Brain microvascular endothelial cell (primary cell): ENCODE measurements around the gene FAM131C.

ENCODE experiments used
- DNase-seq: peaks from one replicate; pipeline ENCODE4 v3.0.0-alpha.2; 2020
- H3K27ac ChIP-seq: fragments of 250-450 bp; sonication (Bioruptor Pico); 2 replicates; pipeline ENCODE4 v1.5.1; 2020; ENCODE audit warnings: mild to moderate bottlenecking, moderate library complexity
- H3K27me3 ChIP-seq: fragments of 250-450 bp; sonication (Bioruptor Pico); replicated peaks from 2 replicates; pipeline ENCODE4 v1.5.1; 2020; ENCODE audit warnings: mild to moderate bottlenecking
- H3K36me3 ChIP-seq: fragments of 250-450 bp; sonication (Bioruptor Pico); replicated peaks from 2 replicates; pipeline ENCODE4 v1.5.1; 2020; ENCODE audit warnings: mild to moderate bottlenecking
- H3K4me3 ChIP-seq: 2 replicates; pipeline ENCODE4 v1.5.1; 2011; ENCODE audit warnings: low read depth, mild to moderate bottlenecking, control low read depth, low read length, moderate library complexity
- CTCF ChIP-seq: IDR thresholded peaks from 2 replicates; pipeline ENCODE4 v1.5.1; 2011; ENCODE audit warnings: low read depth, mild to moderate bottlenecking, moderate library complexity, low read length, control low read depth, inconsistent platforms; ENCODE audit errors: missing control alignments
- in situ Hi-C: cut with HindIII; loops from 2 replicates; pipeline ENCODE4 v1.10.0; 2017; ENCODE audit warnings: low sequenced_read_pairs, low pct_ligation_motif_present

The FAM131C gene

GRCh38 chr1:16094453-16095158 lies 21.2 kb upstream of the FAM131C start:
- no peaks in the 10 kb centered on the region for H3K36me3 ChIP-seq
- in situ Hi-C loops: no loop called here
- H3K27ac ChIP-seq: no peak overlapping the region
- TF ChIP-seq CTCF: no peak
- H3K27me3 ChIP-seq: no peaks in the 10 kb centered on the region
- H3K4me3 ChIP-seq: no peak overlapping the region
- no peak for DNase-seq

- Histone ChIP-seq H3K4me3 (no peak overlapping the region), H3K36me3 (no peaks in the 10 kb centered on the region), H3K27ac (no peak overlapping the region), H3K27me3 (no peaks in the 10 kb centered on the region)
- in situ Hi-C loops: no loop called here
- TF ChIP-seq CTCF: no peak
- no peak for DNase-seq
Measured at GRCh38 chr1:16093611-16094010, 20.2 kb upstream of the FAM131C start.

GRCh38 chr1:16092923-16093511 lies 19.6 kb upstream of the FAM131C start:
- no peaks in the 10 kb centered on the region for H3K36me3 ChIP-seq
- in situ Hi-C loops: no loop called here
- no peak for TF ChIP-seq CTCF

GRCh38 chr1:16092097-16092922 lies 18.9 kb upstream of the FAM131C start:
- TF ChIP-seq CTCF: no peak
- H3K27ac ChIP-seq: no peak overlapping the region
- no peak overlapping the region for H3K4me3 ChIP-seq
- in situ Hi-C loops: no loop called here
- DNase-seq: no peak
- no peaks in the 10 kb centered on the region for H3K27me3 ChIP-seq
- H3K36me3 ChIP-seq: no peaks in the 10 kb centered on the region

More at GRCh38 chr1:16092923-16093511, 19.6 kb upstream of the FAM131C start:
- no peaks in the 10 kb centered on the region for H3K27me3 ChIP-seq
- no peak overlapping the region for H3K4me3 ChIP-seq
- no peak overlapping the region for H3K27ac ChIP-seq
- no peak for DNase-seq

GRCh38 chr1:16091296-16091695 lies 17.8 kb upstream of the FAM131C start:
- no peak overlapping the region for H3K4me3 ChIP-seq

More at GRCh38 chr1:16091296-16091695, 17.8 kb upstream of the FAM131C start:
- TF ChIP-seq CTCF: no peak
- Histone ChIP-seq H3K36me3 (no peaks in the 10 kb centered on the region), H3K27ac (no peak overlapping the region), H3K27me3 (no peaks in the 10 kb centered on the region)
- in situ Hi-C loops: no loop called here
- DNase-seq: no peak
